ENCODE results near the gene IKZF3. TPM values are rescaled to one million over a fixed set of nuclear protein-coding genes. Genes with fewer than 3 reads are reported as not detected.
A peak's percentile ranks its signal among the peaks of the same experiment; 100 is the strongest.

IKZF3 gene
- total and polyA plus RNA-seq, 4 donors = 0.08 to 0.30 (median 0.18) TPM

GRCh38 chr17:39822051-39822451 is 42.1 kb downstream of the IKZF3 start:
- Histone ChIP-seq H3K4me3 (ENCODE audit: low read depth, low read length) (no peak overlapping the region), H3K9me3 (ENCODE audit: control insufficient read depth, insufficient read depth, low read length) (peaks cover 4% of the 10 kb centered on the region), H3K27ac (ENCODE audit: low read depth, low read length) (no peak overlapping the region), H3K4me1 (ENCODE audit: control insufficient read depth, insufficient read depth, low read length) (no peaks in the 10 kb centered on the region), H3K36me3 (ENCODE audit: control insufficient read depth, insufficient read depth, low read length) (no peaks in the 10 kb centered on the region), H3K27me3 (ENCODE audit: control insufficient read depth, insufficient read depth, low read length) (no peaks in the 10 kb centered on the region)
- DNase-seq (ENCODE audit: low read depth in 4 of 6, low spot score in 6 of 6) = no peak
- no CpG with 5 or more reads among the region's 2 CpGs for WGBS (ENCODE audit: insufficient coverage)

- no peaks in the 10 kb centered on the region for H3K36me3 ChIP-seq (ENCODE audit: control insufficient read depth, insufficient read depth, low read length)
- no peak overlapping the region for H3K27ac ChIP-seq (ENCODE audit: low read depth, low read length)
- H3K9me3 ChIP-seq (ENCODE audit: control insufficient read depth, insufficient read depth, low read length) = peaks cover 4% of the 10 kb centered on the region
- H3K27me3 ChIP-seq (ENCODE audit: control insufficient read depth, insufficient read depth, low read length) = no peaks in the 10 kb centered on the region
- DNase-seq (ENCODE audit: low read depth in 4 of 6, low spot score in 6 of 6) = no peak
- no peaks in the 10 kb centered on the region for H3K4me1 ChIP-seq (ENCODE audit: control insufficient read depth, insufficient read depth, low read length)
- H3K4me3 ChIP-seq (ENCODE audit: low read depth, low read length) = no peak overlapping the region
- WGBS (ENCODE audit: insufficient coverage) = 95% methylated on average over 2 of the region's 2 CpGs
Observed at GRCh38 chr17:39820987-39821386, 43.1 kb downstream of the IKZF3 start.

GRCh38 chr17:39820541-39820940 is 43.6 kb downstream of the IKZF3 start:
- Histone ChIP-seq H3K4me3 (ENCODE audit: low read depth, low read length) (no peak overlapping the region), H3K27me3 (ENCODE audit: control insufficient read depth, insufficient read depth, low read length) (no peaks in the 10 kb centered on the region), H3K9me3 (ENCODE audit: control insufficient read depth, insufficient read depth, low read length) (peaks cover 4% of the 10 kb centered on the region), H3K36me3 (ENCODE audit: control insufficient read depth, insufficient read depth, low read length) (no peaks in the 10 kb centered on the region), H3K27ac (ENCODE audit: low read depth, low read length) (no peak overlapping the region), H3K4me1 (ENCODE audit: control insufficient read depth, insufficient read depth, low read length) (no peaks in the 10 kb centered on the region)
- WGBS (ENCODE audit: insufficient coverage) = 40% methylated on average over 3 of the region's 4 CpGs
- no peak for DNase-seq (ENCODE audit: low read depth in 4 of 6, low spot score in 6 of 6)

GRCh38 chr17:39818358-39819000 is 45.6 kb downstream of the IKZF3 start:
- no peak overlapping the region for H3K27ac ChIP-seq (ENCODE audit: low read depth, low read length)
- no peaks in the 10 kb centered on the region for H3K27me3 ChIP-seq (ENCODE audit: control insufficient read depth, insufficient read depth, low read length)
- no peaks in the 10 kb centered on the region for H3K4me1 ChIP-seq (ENCODE audit: control insufficient read depth, insufficient read depth, low read length)
- WGBS (ENCODE audit: insufficient coverage) = 70% methylated on average over 3 of the region's 9 CpGs
- DNase-seq (ENCODE audit: low read depth in 4 of 6, low spot score in 6 of 6) = no peak
- H3K4me3 ChIP-seq (ENCODE audit: low read depth, low read length) = no peak overlapping the region
- H3K36me3 ChIP-seq (ENCODE audit: control insufficient read depth, insufficient read depth, low read length) = no peaks in the 10 kb centered on the region
- no peaks in the 10 kb centered on the region for H3K9me3 ChIP-seq (ENCODE audit: control insufficient read depth, insufficient read depth, low read length)

- H3K4me3 ChIP-seq (ENCODE audit: low read depth, low read length) = no peak overlapping the region
- no peak for DNase-seq (ENCODE audit: low read depth in 4 of 6, low spot score in 6 of 6)
- no peak overlapping the region for H3K27ac ChIP-seq (ENCODE audit: low read depth, low read length)
- no peaks in the 10 kb centered on the region for H3K36me3 ChIP-seq (ENCODE audit: control insufficient read depth, insufficient read depth, low read length)
- no peaks in the 10 kb centered on the region for H3K9me3 ChIP-seq (ENCODE audit: control insufficient read depth, insufficient read depth, low read length)
- H3K27me3 ChIP-seq (ENCODE audit: control insufficient read depth, insufficient read depth, low read length) = no peaks in the 10 kb centered on the region
- H3K4me1 ChIP-seq (ENCODE audit: control insufficient read depth, insufficient read depth, low read length) = no peaks in the 10 kb centered on the region
Observed at GRCh38 chr17:39816272-39816671, 47.8 kb downstream of the IKZF3 start.

- no peaks in the 10 kb centered on the region for H3K4me1 ChIP-seq (ENCODE audit: control insufficient read depth, insufficient read depth, low read length)
- no peak overlapping the region for H3K4me3 ChIP-seq (ENCODE audit: low read depth, low read length)
- no peak for DNase-seq (ENCODE audit: low read depth in 4 of 6, low spot score in 6 of 6)
- H3K27me3 ChIP-seq (ENCODE audit: control insufficient read depth, insufficient read depth, low read length) = no peaks in the 10 kb centered on the region
- H3K36me3 ChIP-seq (ENCODE audit: control insufficient read depth, insufficient read depth, low read length) = no peaks in the 10 kb centered on the region
- H3K9me3 ChIP-seq (ENCODE audit: control insufficient read depth, insufficient read depth, low read length) = no peaks in the 10 kb centered on the region
- WGBS (ENCODE audit: insufficient coverage) = 40% methylated on average over 1 of the region's 2 CpGs
- H3K27ac ChIP-seq (ENCODE audit: low read depth, low read length) = no peak overlapping the region
Observed at GRCh38 chr17:39814497-39814896, 49.6 kb downstream of the IKZF3 start.

- no peak for DNase-seq (ENCODE audit: low read depth in 4 of 6, low spot score in 6 of 6)
- H3K4me3 ChIP-seq (ENCODE audit: low read depth, low read length) = no peak overlapping the region
- H3K9me3 ChIP-seq (ENCODE audit: control insufficient read depth, insufficient read depth, low read length) = no peaks in the 10 kb centered on the region
- WGBS (ENCODE audit: insufficient coverage) = 93% methylated on average over 10 of the region's 11 CpGs
- no peaks in the 10 kb centered on the region for H3K4me1 ChIP-seq (ENCODE audit: control insufficient read depth, insufficient read depth, low read length)
- no peaks in the 10 kb centered on the region for H3K27me3 ChIP-seq (ENCODE audit: control insufficient read depth, insufficient read depth, low read length)
- no peak overlapping the region for H3K27ac ChIP-seq (ENCODE audit: low read depth, low read length)
- no peaks in the 10 kb centered on the region for H3K36me3 ChIP-seq (ENCODE audit: control insufficient read depth, insufficient read depth, low read length)
Observed at GRCh38 chr17:39813631-39814030, 50.5 kb downstream of the IKZF3 start.

- H3K9me3 ChIP-seq (ENCODE audit: control insufficient read depth, insufficient read depth, low read length) = no peaks in the 10 kb centered on the region
- DNase-seq (ENCODE audit: low read depth in 4 of 6, low spot score in 6 of 6) = peak in 3 of 6 donors; percentile 12 to 80 (median 31)
- no peaks in the 10 kb centered on the region for H3K27me3 ChIP-seq (ENCODE audit: control insufficient read depth, insufficient read depth, low read length)
- 51% methylated on average over 3 of the region's 6 CpGs for WGBS (ENCODE audit: insufficient coverage)
- no peak overlapping the region for H3K27ac ChIP-seq (ENCODE audit: low read depth, low read length)
- no peaks in the 10 kb centered on the region for H3K36me3 ChIP-seq (ENCODE audit: control insufficient read depth, insufficient read depth, low read length)
- no peak overlapping the region for H3K4me3 ChIP-seq (ENCODE audit: low read depth, low read length)
- H3K4me1 ChIP-seq (ENCODE audit: control insufficient read depth, insufficient read depth, low read length) = no peaks in the 10 kb centered on the region
Observed at GRCh38 chr17:39812466-39812865, 51.6 kb downstream of the IKZF3 start.

GRCh38 chr17:39810939-39811728 is 53.0 kb downstream of the IKZF3 start:
- Histone ChIP-seq H3K36me3 (ENCODE audit: control insufficient read depth, insufficient read depth, low read length) (no peaks in the 10 kb centered on the region), H3K27me3 (ENCODE audit: control insufficient read depth, insufficient read depth, low read length) (no peaks in the 10 kb centered on the region), H3K27ac (ENCODE audit: low read depth, low read length) (no peak overlapping the region), H3K4me3 (ENCODE audit: low read depth, low read length) (no peak overlapping the region), H3K4me1 (ENCODE audit: control insufficient read depth, insufficient read depth, low read length) (no peaks in the 10 kb centered on the region), H3K9me3 (ENCODE audit: control insufficient read depth, insufficient read depth, low read length) (no peaks in the 10 kb centered on the region)
- WGBS (ENCODE audit: insufficient coverage) = 88% methylated on average over 3 of the region's 4 CpGs
- peak in 1 of 6 donors; percentile 32 for DNase-seq (ENCODE audit: low read depth in 4 of 6, low spot score in 6 of 6)

- DNase-seq (ENCODE audit: low read depth in 4 of 6, low spot score in 6 of 6) = no peak
- Histone ChIP-seq H3K4me1 (ENCODE audit: control insufficient read depth, insufficient read depth, low read length) (no peaks in the 10 kb centered on the region), H3K4me3 (ENCODE audit: low read depth, low read length) (no peak overlapping the region), H3K36me3 (ENCODE audit: control insufficient read depth, insufficient read depth, low read length) (no peaks in the 10 kb centered on the region), H3K9me3 (ENCODE audit: control insufficient read depth, insufficient read depth, low read length) (no peaks in the 10 kb centered on the region), H3K27ac (ENCODE audit: low read depth, low read length) (no peak overlapping the region), H3K27me3 (ENCODE audit: control insufficient read depth, insufficient read depth, low read length) (no peaks in the 10 kb centered on the region)
- WGBS (ENCODE audit: insufficient coverage) = no CpG with 5 or more reads among the region's 2 CpGs
Observed at GRCh38 chr17:39809221-39809620, 54.9 kb downstream of the IKZF3 start.
